ENCODE measurements around the gene JPT1.
"Not testable (repeated sequence)": the region's sequence is repeated elsewhere in the genome, so short reads cannot be mapped to it uniquely, and the experiment has no call there.

JPT1 gene

DNA sequence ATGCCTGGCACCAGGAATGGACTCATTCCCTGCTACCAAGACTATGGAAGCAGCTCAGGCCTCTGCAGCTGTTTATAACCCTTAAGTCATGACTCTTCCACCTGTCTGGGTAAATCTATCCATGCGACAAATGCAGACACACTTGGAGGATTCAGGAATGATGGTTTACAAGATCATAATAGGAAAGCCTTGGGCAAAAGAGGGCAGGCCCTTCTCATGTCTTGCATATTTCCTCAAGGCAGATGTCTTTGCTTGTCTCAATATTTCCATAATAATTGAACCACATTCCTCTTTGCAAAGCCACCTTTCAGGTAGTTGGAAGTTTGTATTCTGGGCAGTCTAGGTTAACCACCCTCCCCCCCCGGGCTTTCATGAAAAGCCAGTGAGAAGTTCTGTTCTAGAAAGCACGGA lies 884 bp upstream of the JPT1 start:
- no peak for DNase-seq

DNA sequence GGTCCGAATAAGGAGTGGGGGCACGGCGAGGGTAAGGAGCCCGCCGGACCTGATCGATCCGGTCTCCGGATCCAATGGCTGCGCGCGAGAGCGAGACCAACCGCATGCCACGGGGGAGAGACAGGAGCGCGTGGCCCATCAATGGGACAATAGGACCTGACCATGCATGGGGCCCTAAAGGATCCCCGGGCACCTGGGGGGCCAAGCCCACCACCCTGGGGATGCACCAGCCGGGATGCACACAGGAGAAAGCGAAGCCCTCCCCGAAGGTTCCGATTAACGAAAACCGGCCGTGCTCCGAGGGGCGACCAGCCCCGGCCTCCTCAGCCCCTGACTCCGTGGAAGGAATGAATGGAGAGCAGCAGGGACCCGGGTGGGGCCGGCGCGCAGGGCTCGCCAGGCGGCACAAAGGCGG lies 525 bp downstream of the JPT1 start:
- peak; percentile 39 for DNase-seq

DNA sequence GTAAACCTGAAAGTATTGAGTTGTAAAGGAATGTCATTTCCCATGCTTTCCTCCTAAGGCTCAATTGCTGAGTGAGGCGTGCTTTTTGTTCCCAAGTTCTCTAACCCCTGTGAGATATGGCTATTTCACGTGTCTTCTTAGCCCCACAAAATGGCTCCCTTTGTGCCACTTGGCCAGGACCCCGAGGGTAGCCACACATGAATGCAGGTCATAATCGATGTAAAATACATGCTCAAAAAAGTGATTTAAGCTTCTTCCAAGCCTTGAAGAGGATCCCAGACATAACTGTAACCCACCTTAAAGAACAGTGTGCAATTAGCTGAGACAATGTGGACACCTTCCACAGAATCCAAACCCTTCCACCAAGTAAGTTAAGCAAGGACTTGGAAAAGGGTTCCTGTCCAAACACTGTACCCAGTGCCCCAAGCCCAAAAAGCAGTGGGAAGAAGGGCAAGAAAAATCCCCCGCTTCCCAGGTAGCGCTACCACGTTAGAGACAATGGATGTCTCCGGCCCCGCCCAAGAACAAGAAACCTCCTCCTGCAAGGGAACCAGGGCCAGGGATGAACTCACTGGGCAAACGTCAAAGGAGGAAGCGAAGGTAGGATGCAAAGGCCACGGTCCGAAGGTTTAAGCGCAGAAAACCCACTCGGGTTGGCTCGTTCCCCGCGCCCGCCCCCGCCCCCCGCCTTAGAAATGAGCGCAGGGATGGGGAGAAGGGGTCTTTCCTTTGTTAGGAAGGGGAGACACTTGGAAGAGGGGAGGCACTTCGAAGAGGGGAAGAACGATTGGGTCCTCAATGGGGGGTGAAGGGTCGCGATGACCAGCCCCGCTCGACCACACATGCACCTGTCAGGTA lies 1.2 kb downstream of the JPT1 start:
- peak; percentile 69 for DNase-seq

DNA sequence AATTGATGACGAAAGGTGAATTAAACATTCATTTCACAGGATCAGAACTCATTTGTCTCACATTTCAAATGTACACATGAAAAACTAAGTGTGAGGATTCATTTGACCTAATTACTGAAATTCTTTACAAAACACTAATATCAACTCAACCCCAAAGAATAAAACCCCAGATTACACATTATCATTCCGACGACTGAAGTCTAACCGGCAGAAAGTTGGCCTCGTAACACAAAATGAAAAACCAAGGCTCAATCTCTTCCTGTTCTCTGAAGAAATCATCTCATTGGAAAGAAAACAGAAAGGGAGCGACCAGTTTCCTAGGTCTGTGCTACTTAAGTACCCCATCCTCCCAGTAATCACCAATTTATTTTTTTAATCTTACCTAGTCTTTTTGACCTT lies 1.8 kb downstream of the JPT1 start:
- no peak for DNase-seq

DNA sequence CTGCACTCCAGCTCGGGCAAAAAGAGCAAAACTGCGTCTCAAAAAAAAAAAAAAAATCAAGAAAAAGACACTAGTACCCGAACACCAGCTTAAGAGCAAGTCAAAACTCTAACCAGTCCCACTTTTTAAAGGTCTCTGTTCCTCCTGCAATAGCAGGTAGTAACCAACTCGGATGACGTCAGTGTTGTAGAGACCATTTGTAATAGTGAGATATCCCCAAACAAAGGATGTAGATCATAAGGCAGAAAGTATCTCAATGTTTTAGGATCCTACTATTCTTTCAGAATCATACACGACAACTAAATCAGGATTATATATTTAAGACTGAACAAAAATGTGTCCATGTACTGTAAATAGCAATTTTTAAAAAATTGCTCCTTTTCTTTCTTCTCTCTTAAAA lies 2.4 kb downstream of the JPT1 start:
- peak; percentile 37 for DNase-seq

DNA sequence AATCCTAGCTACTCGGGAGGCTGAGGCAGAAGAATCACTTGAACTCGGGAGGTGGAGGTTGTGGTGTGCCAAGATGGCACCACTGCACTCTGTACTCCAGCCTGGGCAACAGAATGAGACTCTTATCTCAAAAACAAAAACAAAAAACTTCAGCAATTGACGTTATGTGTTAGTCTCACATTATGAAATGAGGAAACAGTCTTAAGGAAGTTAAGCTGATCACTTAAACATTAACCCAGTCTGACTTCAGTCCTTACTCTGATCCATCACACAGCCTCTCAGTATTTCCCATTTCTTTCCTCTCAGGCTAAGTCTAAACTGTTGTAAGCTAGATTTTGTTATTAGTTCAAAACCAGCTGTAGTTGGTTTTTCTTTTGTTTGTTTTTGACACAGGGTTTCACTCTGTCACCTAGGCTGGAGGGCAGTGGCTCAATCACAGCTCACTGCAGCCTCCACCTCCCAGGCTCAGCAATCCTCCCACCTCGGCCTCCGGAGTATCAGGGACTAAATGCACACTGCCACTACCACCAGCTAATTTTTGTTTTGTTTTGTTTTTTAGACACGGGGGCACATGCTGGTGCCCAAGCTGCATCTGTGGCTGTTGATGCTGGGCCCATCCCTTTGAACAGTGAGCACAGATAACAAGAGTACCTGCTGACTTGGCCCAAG lies 6.3 kb downstream of the JPT1 start:
- DNase-seq, result no peak

DNA sequence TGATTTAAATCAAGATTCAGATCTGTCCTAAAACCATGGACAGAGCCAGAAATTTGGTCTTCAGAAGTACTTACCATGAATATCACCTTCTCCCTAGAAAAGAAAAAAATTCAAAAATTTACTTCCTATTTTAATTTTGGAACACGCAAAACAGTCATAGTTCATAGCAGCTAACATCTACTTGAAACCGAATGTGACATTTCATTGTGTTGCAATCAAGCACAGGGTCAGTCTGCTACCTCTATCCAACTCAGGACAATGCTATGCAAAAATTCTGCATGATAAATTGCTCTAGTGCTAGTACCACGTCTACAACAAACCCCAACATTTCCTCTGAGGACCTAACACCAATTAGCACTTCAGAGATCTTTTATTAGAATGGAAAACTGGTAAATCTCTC lies 7.7 kb downstream of the JPT1 start:
- no peak for DNase-seq

DNA sequence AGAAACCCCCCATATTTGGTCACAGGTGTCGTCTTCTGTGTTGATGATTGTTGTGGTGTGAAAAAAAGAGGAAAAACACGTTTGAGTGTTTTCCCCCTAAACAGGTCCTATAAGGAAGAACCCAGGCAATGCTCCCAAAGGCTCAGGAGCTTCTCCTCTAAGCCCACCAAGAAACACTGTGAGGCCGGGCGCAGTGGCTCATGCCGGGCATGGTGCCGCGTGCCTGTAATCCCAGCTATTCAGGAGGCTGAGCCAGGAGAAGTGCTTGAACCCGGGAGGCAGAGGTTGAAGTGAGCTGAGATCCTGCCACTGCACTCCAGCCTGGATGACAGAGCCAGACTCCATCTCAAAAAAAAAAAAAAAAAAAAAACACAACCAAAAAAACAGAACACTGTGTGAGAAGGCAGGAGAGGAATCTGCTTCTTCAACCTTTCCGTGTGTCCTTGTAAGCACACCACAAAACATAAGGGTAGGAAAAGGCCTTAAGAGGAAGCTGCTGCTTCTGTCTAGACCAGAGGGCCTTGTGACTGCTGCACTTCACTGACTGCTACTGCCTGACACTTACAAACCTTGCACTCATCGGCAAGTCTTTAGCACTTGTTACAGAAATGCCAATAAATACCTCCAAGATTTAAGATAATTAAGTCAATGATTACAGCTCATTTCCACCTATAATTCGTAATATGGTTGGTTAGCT lies 9.3 kb downstream of the JPT1 start:
- no peak for DNase-seq

DNA sequence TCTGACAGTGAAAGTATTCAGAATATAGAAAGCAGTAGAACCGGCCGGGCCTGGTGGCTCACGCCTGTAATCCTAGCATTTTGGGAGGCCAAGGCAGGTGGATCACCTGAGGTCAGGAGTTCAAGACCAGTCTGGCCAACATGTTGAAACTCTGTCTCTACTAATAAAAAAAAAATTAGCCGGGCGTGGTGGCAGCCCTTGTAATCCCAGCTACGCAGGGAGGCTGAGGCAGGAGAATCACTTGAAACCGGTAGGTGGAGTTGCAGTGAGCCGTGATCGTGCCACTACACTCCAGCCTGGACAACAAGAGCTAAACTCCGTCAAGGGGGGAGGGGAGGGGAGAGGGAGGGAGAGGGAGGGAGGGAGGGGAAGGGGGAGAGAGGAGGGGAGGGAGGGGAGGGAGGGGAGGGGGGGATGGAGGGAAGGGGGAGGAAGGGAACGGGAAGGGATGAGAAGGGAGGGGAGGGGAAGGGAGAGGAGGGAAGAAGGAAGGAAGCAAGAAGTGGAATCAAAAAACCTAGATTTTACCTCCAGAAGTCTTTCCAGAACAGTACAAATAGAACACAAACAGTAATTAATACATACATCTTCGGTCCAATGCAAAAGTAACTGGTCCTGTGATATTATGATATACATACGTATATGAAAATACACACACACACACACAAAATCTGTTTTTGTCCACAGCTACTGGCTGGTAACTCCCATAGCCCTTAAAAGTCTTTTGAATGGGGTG lies 11.9 kb downstream of the JPT1 start:
- no peak for DNase-seq

DNA sequence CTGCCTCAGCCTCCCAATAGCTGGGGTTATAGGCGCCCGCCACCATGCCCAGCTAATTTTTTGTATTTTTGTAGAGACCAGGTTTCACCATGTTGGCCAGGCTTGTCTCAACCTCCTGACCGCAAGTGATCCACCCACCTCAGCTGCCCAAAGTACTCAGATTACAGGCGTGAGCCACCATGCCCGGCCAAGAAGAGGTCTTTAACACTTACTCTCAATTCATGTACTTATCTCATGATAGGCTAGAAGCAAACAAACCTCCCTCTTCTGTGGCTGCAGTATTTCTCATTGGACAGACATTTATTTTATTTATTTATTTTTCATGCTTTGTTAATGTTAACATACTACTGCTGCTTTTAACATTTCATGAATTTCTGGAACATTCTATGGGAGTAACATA lies 15.8 kb downstream of the JPT1 start:
- DNase-seq, result no peak

DNA sequence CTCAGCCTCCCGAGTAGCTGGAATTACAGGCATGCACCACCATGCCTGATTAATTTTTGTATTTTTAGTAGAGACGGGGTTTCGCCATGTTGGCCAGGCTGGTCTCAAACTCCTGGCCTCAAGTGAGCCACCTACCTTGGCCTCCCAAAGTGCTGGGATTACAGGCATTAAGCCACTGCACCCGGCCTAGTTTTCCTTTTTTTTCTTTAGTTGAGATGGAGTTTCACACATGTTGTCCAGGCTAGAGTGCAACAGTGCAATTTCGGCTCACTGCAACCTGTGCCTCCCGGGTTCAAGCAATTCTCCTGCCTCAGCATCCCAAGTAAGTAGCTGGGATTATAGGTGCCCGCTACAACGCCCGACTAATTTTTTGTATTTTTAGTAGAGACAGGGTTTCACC lies 16.6 kb downstream of the JPT1 start:
- DNase-seq, result not testable (repeated sequence)

DNA sequence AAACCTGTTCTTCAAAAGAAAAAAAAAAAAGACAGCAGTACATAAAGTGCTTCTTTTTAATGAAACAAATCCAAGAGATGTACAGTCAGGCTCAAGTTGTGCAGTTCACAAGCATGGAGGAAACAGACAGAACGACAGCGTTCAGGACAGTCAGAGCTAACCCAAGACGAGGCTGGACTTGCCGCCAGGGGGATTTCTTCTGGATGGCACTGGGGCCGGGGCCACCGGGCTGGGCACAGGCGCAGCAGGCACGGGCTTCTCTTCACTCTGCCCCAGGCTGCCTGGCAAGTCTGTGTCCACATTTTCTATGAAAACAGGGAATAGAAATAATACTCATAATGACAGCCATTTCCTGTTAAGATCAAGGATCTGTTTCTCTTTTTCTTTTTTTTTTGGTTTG lies 18.4 kb downstream of the JPT1 start:
- no peak for DNase-seq

DNA sequence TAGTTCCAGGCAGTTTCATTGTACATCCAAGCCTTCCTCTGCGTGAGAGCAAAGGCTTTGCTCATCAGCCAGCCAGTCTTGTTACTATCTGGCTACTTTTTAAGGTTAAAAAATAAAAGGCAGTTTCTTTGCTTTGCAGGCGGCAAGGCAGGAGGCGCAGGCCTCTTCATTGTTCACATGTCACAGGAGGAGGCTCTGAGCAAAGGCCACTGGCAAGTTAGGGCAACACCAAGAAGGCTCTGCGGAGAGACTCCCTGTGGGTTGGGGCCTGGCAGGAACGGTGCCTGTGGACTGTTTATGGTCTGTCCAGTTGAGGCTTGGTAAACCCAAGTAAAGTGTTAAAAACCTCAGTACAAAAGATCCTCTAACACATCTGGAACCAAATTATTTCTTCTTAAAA lies 18.9 kb downstream of the JPT1 start:
- no peak for DNase-seq

DNA sequence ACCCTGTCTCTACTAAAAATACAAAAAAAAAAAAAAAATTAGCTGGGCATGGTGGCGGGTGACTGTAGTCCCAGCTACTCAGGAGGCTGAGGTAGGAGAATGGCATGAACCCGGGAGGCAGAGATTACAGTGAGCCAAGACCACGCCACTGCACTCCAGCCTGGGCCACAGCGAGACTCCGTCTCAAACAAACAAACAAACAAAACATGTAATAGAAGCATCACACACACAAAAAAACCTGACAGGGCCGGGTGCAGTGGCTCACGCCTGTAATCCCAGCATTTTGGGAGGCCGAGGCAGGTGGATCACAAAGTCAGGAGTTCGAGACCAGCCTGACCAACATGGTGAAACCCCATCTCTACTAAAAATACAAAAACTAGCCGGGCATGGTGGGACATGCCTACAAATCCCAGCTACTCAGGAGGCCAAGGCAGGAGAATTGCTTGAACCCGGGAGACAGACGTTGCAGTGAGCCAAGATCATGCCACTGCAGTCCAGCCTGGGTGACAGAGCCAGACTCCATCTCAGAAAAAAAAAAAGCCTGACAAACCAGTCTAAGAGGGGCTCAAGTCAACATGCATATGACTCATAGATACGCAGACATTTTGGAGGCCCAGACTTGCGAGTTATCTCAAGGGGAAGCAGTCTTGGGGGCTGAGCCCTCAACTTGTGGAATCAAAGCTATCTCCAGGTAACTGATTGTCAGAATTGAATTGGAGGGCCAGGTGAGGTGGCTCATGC lies 20.5 kb downstream of the JPT1 start:
- not testable (repeated sequence) for DNase-seq

DNA sequence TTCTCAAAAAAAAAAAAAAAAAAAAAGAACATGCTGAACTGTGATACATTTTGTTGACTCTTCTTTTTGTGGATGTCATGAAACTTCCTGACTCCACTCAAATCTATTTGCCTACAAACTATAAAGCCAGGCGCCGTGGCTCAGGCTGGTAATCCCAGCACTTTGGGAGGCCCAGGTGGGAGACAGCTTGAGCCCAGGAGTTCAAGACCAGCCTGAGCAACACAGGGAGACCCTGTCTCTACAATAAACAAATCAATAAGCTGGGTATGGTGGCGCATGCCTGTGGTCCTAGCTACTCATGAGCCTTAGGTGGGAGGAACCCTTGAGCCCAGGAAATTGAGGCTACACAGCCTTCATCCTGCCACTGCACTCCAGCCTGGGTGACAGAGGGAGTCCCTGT lies 21.3 kb downstream of the JPT1 start:
- no peak for DNase-seq

DNA sequence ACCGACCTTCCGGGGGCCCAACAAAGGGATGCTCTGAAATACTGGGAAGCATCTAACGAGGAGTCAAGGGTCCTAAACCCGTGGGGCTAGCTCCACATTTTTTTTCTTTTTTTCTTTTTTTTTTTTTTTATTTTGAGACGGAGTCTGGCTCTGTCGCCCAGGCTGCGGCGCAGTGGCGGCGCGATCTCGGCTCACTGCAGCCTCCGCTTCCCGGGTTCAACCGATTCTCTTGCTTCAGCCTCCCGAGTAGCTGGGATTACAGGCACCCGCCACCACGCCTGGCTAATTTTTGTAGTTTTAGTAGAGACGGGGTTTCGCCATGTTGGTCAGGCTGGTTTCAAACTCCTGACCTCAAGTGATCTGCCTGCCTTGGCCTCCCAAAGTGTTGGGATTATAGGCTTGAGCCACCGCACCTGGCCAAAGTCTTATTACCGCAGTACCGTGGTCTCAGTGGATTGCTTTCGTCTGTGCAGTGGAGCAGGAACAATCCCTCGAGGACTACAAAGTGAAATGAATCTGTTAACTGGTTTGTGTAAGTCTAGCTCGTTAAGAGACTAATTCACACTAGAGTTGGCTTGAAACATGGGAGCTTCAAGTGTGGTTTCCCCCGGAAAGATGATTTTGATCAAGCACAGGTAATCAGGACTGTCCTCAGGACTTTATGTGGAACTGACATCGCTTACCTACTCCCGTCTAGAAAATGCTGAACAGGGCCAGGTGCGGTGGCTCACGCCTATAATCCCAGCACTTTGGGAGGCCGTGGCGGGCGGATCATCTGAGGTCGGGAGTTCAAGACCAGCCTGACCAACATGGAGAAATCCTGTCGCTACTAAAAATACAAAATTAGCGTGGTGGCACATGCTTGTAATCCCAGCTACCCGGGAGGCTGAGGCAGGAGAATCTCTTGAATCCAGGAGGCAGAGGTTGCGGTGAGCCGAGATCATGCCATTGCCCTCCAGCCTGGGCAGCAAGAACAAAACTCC lies 22.0 kb downstream of the JPT1 start:
- not testable (repeated sequence) for DNase-seq

DNA sequence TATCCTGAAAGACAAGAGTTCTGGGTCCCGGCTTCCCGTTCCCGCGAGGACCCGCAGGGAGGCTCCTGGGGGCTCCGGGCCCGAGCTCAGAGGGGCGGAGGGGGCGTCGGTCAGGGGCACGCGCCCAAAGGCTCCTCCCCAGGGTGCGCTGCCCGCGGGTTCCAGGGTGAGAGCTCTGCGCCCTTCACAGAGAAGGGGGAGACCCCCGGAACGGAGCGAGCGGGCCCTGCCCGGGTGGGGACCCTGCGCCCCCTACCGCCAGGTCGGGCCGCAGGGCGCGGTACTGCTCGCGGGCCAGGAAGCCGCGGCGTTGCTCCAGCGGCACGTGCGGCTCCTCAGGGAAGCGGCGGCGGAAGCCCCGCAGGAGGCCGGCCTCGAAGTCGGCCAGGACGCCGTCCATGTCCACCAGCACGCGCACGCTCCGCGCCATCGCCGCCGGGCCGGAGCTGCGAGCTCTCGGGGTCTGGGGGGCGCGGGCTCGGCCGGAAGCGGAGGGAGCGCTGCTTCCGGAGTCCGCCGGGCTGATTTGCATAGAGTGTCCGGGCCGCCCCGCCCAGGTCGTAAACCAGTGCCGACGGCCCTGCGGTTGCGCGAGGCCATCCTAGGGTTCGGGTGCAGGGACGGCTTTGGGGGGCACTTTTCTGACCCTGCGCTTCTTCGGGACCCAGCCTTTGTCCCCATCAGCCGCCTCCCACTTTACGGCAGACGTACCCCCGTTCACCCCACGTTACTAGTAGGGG lies 22.9 kb downstream of the JPT1 start, which contains the start of gene NT5C:
NT5C (minus strand) TSS at position 465 of the 740 bp plus-strand sequence; CDS start at position 430, 35 bp downstream.
- peak; percentile 94 for DNase-seq

DNA sequence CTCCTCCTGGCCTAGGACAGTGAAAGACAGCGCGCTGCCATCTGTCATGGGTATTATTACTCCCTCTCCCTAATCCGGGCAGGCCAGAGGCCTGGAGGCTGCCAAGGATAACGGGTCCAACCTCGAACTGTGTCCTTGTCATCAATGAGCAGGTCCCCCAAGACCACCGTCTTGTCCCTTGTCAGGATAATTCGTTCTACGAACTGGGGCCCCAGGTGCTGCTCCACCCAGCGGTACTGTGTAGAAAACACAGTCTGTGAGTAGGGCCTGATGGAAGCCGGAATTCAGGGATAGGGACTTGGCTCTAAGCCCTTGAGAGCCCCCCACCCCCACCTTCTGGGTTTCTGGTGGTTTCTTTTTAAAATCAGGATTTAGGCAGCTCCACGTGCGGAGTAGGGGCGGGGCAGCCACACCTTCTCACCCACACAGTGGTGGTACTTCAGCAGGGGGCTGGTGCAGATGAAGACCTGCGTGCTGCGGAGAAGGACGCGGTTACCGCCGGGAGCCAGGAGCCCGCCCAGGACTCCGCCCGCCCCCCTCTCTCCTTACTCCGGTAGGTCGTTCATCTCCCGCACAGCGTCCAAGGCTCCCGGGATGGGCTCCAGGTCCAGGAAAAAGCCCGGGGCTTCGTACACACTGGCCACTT lies 23.6 kb downstream of the JPT1 start:
- DNase-seq, result peak; percentile 87

DNA sequence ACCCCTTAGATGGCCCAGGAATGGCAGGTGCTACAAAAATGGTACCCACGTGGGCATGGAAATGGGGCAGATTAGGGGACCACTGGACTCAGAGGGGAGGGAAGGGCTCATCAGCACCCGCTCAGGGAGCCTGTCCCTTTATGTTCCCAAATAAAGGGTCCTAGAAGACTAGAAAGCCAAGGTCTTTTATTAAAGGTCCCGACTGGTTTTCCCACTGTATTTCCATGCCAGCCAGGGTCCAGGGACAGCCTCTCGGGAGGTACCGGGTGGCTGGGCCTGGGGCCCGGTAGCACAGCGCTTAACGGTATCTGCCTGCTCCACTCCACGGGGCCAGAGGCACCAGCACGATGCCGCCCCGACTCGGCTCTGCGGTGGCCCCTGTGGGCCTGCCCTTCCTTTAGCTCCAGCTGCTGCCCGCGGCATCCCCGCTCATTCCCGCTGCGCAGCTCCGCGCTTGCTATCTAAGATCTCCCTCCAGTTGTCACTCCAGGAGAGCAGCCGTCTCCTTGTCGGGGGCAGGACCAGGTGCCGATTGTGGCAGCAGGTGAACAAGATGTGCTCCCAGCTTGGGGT lies 24.2 kb downstream of the JPT1 start:
- no peak for DNase-seq

Measured in hematopoietic multipotent progenitor cell treated with erythropoietin and hydrocortisone succinate and interleukin-3 and kit ligand, for 6 days (in vitro differentiated cells).